ENCODE data around the gene RAET1E. TPM values are rescaled to one million over a fixed set of nuclear protein-coding genes. Genes with fewer than 3 reads are reported as not detected.

Gene RAET1E
- total RNA-seq, 1 donor from 2014 or later, result not detected

DNA sequence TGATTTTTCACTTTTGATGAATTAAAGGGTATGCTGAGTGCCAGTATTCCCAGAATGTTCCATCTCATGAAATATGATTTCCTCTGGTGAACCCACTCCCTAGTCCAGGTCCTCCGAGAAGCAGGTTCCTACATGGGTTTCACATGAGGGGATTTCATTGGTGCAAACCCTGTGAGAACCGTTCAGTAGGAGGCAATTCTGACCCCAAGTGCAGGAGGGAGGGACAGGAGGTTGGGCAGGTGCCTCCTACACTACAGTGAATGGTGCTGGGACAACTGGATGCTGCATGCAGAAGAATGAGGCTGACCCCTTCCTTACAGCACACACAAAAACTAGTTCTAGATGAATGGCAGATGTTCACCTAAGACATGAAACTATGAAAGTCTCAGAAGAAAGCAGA is 38.8 kb upstream of the RAET1E start:
- Mint-ChIP-seq H3K4me3 (ENCODE audit: low read depth) (no peak overlapping the region), H3K36me3 (ENCODE audit: insufficient read depth) (no peaks in the 10 kb centered on the region), H3K27me3 (peaks cover 93% of the 10 kb centered on the region)

DNA sequence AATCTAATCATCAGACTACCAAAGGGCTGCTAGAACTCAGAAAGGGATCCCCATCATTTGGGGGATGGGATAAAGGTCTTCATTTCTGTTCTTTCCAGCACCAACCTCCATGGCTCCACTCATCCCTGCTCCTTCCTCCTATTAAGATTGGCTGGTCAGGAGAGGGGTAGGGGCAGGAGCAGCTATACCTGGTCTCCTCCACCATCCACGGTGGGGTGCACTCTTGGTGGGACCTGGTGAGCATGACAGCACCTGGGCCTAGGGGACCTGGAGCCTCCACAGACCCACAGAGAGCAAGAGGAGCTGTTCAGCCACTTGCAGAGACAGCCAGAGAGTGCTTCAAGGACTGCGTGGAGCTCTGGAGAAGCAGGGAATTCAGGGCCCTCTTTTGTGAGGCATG is 37.8 kb upstream of the RAET1E start:
- H3K36me3 Mint-ChIP-seq (ENCODE audit: insufficient read depth), result no peaks in the 10 kb centered on the region
- no peak for DNase-seq (ENCODE audit: low spot score, unreplicated experiment)
- H3K9me3 Mint-ChIP-seq (ENCODE audit: low read depth), result no peaks in the 10 kb centered on the region
- H3K27me3 Mint-ChIP-seq, result peaks cover 93% of the 10 kb centered on the region
- no peak overlapping the region for H3K27ac Mint-ChIP-seq
- H3K4me3 Mint-ChIP-seq (ENCODE audit: low read depth), result no peak overlapping the region
- TF ChIP-seq, protein P1, sequence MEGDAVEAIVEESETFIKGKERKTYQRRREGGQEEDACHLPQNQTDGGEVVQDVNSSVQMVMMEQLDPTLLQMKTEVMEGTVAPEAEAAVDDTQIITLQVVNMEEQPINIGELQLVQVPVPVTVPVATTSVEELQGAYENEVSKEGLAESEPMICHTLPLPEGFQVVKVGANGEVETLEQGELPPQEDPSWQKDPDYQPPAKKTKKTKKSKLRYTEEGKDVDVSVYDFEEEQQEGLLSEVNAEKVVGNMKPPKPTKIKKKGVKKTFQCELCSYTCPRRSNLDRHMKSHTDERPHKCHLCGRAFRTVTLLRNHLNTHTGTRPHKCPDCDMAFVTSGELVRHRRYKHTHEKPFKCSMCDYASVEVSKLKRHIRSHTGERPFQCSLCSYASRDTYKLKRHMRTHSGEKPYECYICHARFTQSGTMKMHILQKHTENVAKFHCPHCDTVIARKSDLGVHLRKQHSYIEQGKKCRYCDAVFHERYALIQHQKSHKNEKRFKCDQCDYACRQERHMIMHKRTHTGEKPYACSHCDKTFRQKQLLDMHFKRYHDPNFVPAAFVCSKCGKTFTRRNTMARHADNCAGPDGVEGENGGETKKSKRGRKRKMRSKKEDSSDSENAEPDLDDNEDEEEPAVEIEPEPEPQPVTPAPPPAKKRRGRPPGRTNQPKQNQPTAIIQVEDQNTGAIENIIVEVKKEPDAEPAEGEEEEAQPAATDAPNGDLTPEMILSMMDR (IDR thresholded peaks at IDR 0.05; ENCODE audit: unreplicated experiment), result no peak
- peaks cover 3% of the 10 kb centered on the region for H3K4me1 Mint-ChIP-seq (ENCODE audit: low read depth)

More for the DNA sequence above, 38.8 kb upstream of the RAET1E start:
- no peak for DNase-seq (ENCODE audit: low spot score, unreplicated experiment)
- Mint-ChIP-seq H3K27ac (no peak overlapping the region), H3K9me3 (ENCODE audit: low read depth) (no peaks in the 10 kb centered on the region), H3K4me1 (ENCODE audit: low read depth) (peaks cover 5% of the 10 kb centered on the region)
- TF ChIP-seq, protein P1 (IDR thresholded peaks at IDR 0.05; ENCODE audit: unreplicated experiment), result no peak

DNA sequence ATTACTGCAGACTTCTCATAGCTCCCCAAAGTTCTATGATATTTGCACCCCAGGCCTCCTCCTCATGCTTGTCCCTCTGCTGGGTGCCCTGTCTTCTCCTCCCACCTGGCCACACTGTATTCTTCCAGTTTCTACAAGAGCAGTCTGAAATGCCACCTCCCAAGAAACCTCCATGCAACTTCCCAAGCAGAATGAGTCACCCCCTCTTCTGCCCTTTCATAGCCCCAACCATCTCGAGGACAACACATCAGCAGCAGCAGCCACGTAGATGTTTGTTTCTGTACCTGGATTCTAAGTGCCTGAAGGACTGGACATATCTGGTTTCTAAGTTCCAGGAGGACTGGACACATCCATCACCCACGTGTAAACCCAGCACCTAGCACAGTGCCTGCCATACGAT is 37.3 kb upstream of the RAET1E start:
- TF ChIP-seq, protein P1 (IDR thresholded peaks at IDR 0.05; ENCODE audit: unreplicated experiment), result no peak
- Mint-ChIP-seq H3K4me1 (ENCODE audit: low read depth) (peaks cover 3% of the 10 kb centered on the region), H3K4me3 (ENCODE audit: low read depth) (no peak overlapping the region), H3K36me3 (ENCODE audit: insufficient read depth) (no peaks in the 10 kb centered on the region), H3K27me3 (peaks cover 93% of the 10 kb centered on the region), H3K9me3 (ENCODE audit: low read depth) (no peaks in the 10 kb centered on the region), H3K27ac (no peak overlapping the region)
- DNase-seq (ENCODE audit: low spot score, unreplicated experiment), result no peak

DNA sequence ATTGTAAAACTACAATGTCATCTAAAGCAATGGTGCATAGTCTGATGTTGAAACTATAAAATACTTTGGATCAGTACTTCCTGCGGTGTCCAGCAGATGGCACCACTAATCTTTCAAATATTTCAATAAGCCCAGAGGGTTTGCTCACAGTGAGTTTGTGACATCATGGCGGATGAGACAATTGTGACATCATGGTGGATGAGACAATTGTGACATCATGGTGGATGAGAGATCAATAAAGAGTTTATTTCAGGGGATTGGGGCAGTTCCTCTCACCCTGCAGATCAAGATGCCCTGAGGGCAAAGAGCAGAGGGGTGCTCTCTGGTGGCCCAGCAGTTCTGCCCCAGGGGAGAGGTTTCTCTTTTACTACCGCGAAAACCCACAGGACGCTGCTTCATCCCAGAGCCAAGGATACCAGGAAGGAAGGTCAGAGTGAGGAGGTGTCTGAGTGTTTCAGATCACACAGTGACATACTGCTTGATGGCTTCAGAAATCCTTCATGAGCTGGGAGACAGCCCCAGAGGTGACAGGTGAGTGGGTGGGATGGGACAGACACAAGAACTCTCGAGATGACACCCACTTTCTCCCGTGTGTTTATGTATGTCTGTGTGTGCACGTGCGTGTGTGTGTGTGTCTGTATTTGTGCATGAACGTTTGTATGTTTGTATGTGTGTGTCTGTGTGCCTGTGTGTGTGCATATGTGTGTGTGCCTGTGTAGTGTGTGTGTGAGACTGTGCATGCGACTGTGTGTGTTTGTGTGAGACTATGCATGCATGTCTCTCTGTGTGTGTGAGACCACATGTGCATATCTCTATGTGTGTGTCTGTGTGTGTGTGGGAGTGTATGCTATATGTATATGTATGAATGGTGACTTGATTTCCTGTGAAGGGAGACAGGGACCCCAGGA is 36.6 kb upstream of the RAET1E start:
- Mint-ChIP-seq H3K4me1 (ENCODE audit: low read depth) (peaks cover 3% of the 10 kb centered on the region), H3K27me3 (peaks cover 93% of the 10 kb centered on the region), H3K9me3 (ENCODE audit: low read depth) (no peaks in the 10 kb centered on the region), H3K36me3 (ENCODE audit: insufficient read depth) (no peaks in the 10 kb centered on the region), H3K27ac (no peak overlapping the region), H3K4me3 (ENCODE audit: low read depth) (no peak overlapping the region)
- DNase-seq (ENCODE audit: low spot score, unreplicated experiment), result no peak
- TF ChIP-seq, protein P1 (IDR thresholded peaks at IDR 0.05; ENCODE audit: unreplicated experiment), result peak; percentile 80

DNA sequence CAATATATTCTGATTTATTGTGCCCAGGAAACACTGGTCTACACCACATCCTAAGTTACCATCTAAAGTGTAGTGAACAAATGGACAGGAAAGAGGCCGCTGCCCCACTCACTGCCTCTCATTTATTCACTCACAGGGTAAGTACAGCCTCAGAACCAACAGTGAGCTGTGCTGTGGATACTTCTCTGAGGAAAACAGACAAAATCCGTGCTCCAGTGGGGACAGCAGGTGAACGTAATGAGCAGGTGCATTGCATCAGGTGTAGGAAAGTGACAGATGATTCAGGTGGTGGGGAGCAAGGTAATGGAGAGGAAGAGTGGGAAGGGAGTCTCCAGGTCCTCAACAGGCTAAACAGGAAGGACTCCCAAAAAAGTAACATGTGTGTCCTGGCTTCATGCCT is 35.5 kb upstream of the RAET1E start:
- H3K27ac Mint-ChIP-seq, result no peak overlapping the region
- DNase-seq (ENCODE audit: low spot score, unreplicated experiment), result no peak
- peaks cover 95% of the 10 kb centered on the region for H3K27me3 Mint-ChIP-seq
- no peak overlapping the region for H3K4me3 Mint-ChIP-seq (ENCODE audit: low read depth)
- H3K4me1 Mint-ChIP-seq (ENCODE audit: low read depth), result no peaks in the 10 kb centered on the region
- TF ChIP-seq, protein P1 (IDR thresholded peaks at IDR 0.05; ENCODE audit: unreplicated experiment), result no peak
- no peaks in the 10 kb centered on the region for H3K9me3 Mint-ChIP-seq (ENCODE audit: low read depth)
- no peaks in the 10 kb centered on the region for H3K36me3 Mint-ChIP-seq (ENCODE audit: insufficient read depth)

Data from progenitor cell of endocrine pancreas (in vitro differentiated cells).